Endodermal cell (in vitro differentiated cells): ENCODE results near the gene ZCCHC24. TPM values are rescaled to one million over a fixed set of nuclear protein-coding genes. Genes with fewer than 3 reads are reported as not detected.

ENCODE experiments used
- DNase-seq: peaks from one replicate; pipeline ENCODE4 v3.0.0-alpha.2; 2017
- H3K27ac ChIP-seq: 2 replicates; pipeline ENCODE4 v1.5.1; 2013; ENCODE audit warnings: mild to moderate bottlenecking, low read depth, low read length, moderate library complexity
- H3K27me3 ChIP-seq: 2 replicates; pipeline ENCODE4 v1.6.1; 2013; ENCODE audit warnings: mild to moderate bottlenecking, low read length, moderate library complexity; ENCODE audit not compliant: insufficient read depth, control insufficient read depth, poor library complexity, severe bottlenecking
- H3K36me3 ChIP-seq: 2 replicates; pipeline ENCODE4 v1.7.0; 2013; ENCODE audit warnings: mild to moderate bottlenecking, low read length, moderate library complexity; ENCODE audit not compliant: control insufficient read depth, insufficient read depth
- H3K4me1 ChIP-seq: one replicate; pipeline ENCODE4 v1.7.0; 2013; ENCODE audit warnings: low read length; ENCODE audit not compliant: control insufficient read depth, insufficient read depth
- H3K4me3 ChIP-seq: 2 replicates; pipeline ENCODE4 v1.5.1; 2013; ENCODE audit warnings: mild to moderate bottlenecking, low read length, moderate library complexity
- H3K9ac ChIP-seq: 2 replicates; pipeline ENCODE4 v1.6.1; 2013; ENCODE audit warnings: mild to moderate bottlenecking, low read length, moderate library complexity; ENCODE audit not compliant: poor library complexity, severe bottlenecking; ENCODE audit errors: extremely low read depth
- H3K9me3 ChIP-seq: 2 replicates; pipeline ENCODE4 v1.6.1; 2013; ENCODE audit warnings: mild to moderate bottlenecking, low read length, moderate library complexity; ENCODE audit not compliant: control insufficient read depth
- H3K27ac Mint-ChIP-seq: 2 replicates; pipeline ENCODE4 v1.8.0; 2020; ENCODE audit warnings: mixed read lengths
- H3K27me3 Mint-ChIP-seq: 2 replicates; pipeline ENCODE4 v1.8.0; 2021; ENCODE audit warnings: mild to moderate bottlenecking, mixed read lengths; ENCODE audit not compliant: insufficient read depth
- H3K36me3 Mint-ChIP-seq: 2 replicates; pipeline ENCODE4 v1.8.0; 2020; ENCODE audit warnings: low read depth, mixed read lengths
- H3K4me1 Mint-ChIP-seq: 2 replicates; pipeline ENCODE4 v1.8.0; 2020; ENCODE audit warnings: mixed read lengths
- H3K4me3 Mint-ChIP-seq: 2 replicates; pipeline ENCODE4 v1.8.0; 2020; ENCODE audit warnings: mild to moderate bottlenecking, moderate library complexity, mixed read lengths
- H3K9me3 Mint-ChIP-seq: 2 replicates; pipeline ENCODE4 v1.8.0; 2020; ENCODE audit warnings: mild to moderate bottlenecking, mixed read lengths
- WGBS, 2 experiments: methylation state at CpG; one replicate each; pipeline versions ENCODE4 v1.1.5 to v1.1.7; 2013; ENCODE audit warnings: missing lambda C conversion rate in 2 of 2, mixed read lengths in 1 of 2; ENCODE audit not compliant: insufficient coverage in 1 of 2, insufficient read length in 1 of 2; 5-methylcytosine and 5-hydroxymethylcytosine counted together
- total RNA-seq, 2 donors: library from RNA; stranded (reverse); fragmentation: NEBNext Ultra II Directional in 1 of 2; extraction: Animal tissue kit (Norgen Biotek cat#: 25700) in 1 of 2; gene quantifications; 2 replicates in 1 of 2; 3 replicates in 1 of 2; pipeline ENCODE4 v1.2.1, GENCODE V29; 2021
- TF ChIP-seq, protein P1 (sequence below): fragments of 200-600 bp; sonication (generic); conservative IDR thresholded peaks from 2 replicates; pipeline ENCODE4 v1.5.0; 2021; ENCODE audit warnings: antibody characterized with exemption, mild to moderate bottlenecking

The ZCCHC24 gene
- total RNA-seq, 2 donors from 2014 or later, result 7.6 to 10.7 TPM

DNA sequence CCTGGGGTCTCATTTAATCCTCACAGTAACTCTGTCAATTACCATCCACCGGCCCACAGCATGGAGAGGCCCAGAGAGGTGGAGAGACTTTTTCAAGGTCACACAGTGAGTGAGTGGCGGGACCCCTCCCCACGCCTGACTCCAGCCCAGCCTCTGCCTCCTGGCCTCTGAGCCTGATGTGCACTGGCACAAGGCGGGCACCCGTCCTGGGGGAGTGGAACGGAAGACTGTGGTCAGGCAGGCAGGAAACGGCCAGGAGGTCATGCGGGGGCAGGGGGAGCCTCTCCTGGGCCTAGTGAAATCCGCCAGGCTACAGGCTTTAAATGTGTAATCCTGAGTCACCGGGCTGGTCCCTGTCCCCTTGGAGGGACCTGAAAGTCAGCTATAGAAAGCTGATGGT, 32.2 kb downstream of the ZCCHC24 start:
- Mint-ChIP-seq H3K4me3 (no peak overlapping the region), H3K4me1 (no peaks in the 10 kb centered on the region), H3K27me3 (no peaks in the 10 kb centered on the region), H3K27ac (no peak overlapping the region), H3K9me3 (no peaks in the 10 kb centered on the region), H3K36me3 (peaks cover 3% of the 10 kb centered on the region)
- TF ChIP-seq, protein P1, sequence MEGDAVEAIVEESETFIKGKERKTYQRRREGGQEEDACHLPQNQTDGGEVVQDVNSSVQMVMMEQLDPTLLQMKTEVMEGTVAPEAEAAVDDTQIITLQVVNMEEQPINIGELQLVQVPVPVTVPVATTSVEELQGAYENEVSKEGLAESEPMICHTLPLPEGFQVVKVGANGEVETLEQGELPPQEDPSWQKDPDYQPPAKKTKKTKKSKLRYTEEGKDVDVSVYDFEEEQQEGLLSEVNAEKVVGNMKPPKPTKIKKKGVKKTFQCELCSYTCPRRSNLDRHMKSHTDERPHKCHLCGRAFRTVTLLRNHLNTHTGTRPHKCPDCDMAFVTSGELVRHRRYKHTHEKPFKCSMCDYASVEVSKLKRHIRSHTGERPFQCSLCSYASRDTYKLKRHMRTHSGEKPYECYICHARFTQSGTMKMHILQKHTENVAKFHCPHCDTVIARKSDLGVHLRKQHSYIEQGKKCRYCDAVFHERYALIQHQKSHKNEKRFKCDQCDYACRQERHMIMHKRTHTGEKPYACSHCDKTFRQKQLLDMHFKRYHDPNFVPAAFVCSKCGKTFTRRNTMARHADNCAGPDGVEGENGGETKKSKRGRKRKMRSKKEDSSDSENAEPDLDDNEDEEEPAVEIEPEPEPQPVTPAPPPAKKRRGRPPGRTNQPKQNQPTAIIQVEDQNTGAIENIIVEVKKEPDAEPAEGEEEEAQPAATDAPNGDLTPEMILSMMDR, result no peak
- Histone ChIP-seq H3K9ac (no peak overlapping the region), H3K27me3 (no peaks in the 10 kb centered on the region), H3K27ac (no peak overlapping the region), H3K4me1 (no peaks in the 10 kb centered on the region), H3K36me3 (no peaks in the 10 kb centered on the region), H3K9me3 (no peaks in the 10 kb centered on the region), H3K4me3 (no peak overlapping the region)
- no peak for DNase-seq
- WGBS, 2 experiments, result 90 to 91% methylated on average over 7 to 10 of the region's 10 CpGs

GRCh38 chr10:79412516-79412915, 32.9 kb downstream of the ZCCHC24 start:
- no peaks in the 10 kb centered on the region for H3K9me3 ChIP-seq
- DNase-seq, result no peak
- H3K9ac ChIP-seq, result no peak overlapping the region
- H3K36me3 ChIP-seq, result no peaks in the 10 kb centered on the region
- Mint-ChIP-seq H3K27ac (no peak overlapping the region), H3K27me3 (no peaks in the 10 kb centered on the region), H3K36me3 (peaks cover 3% of the 10 kb centered on the region), H3K4me1 (no peaks in the 10 kb centered on the region), H3K4me3 (no peak overlapping the region), H3K9me3 (no peaks in the 10 kb centered on the region)
- no peaks in the 10 kb centered on the region for H3K27me3 ChIP-seq
- no peaks in the 10 kb centered on the region for H3K4me1 ChIP-seq
- TF ChIP-seq, protein P1, result no peak
- WGBS, 2 experiments, result 93 to 96% methylated on average over 11 of the region's 11 CpGs
- H3K4me3 ChIP-seq, result no peak overlapping the region
- H3K27ac ChIP-seq, result no peak overlapping the region

- TF ChIP-seq, protein P1, result no peak
- peaks cover 3% of the 10 kb centered on the region for H3K36me3 Mint-ChIP-seq
- no peaks in the 10 kb centered on the region for H3K4me1 ChIP-seq
- H3K9ac ChIP-seq, result no peak overlapping the region
- H3K9me3 ChIP-seq, result no peaks in the 10 kb centered on the region
- DNase-seq, result no peak
- no peaks in the 10 kb centered on the region for H3K9me3 Mint-ChIP-seq
- H3K4me3 ChIP-seq, result no peak overlapping the region
- no peak overlapping the region for H3K4me3 Mint-ChIP-seq
- 89 to 94% methylated on average over 20 to 22 of the region's 22 CpGs for WGBS, 2 experiments
- H3K27ac ChIP-seq, result no peak overlapping the region
- no peaks in the 10 kb centered on the region for H3K36me3 ChIP-seq
- no peaks in the 10 kb centered on the region for H3K27me3 Mint-ChIP-seq
- H3K27ac Mint-ChIP-seq, result no peak overlapping the region
- H3K4me1 Mint-ChIP-seq, result no peaks in the 10 kb centered on the region
- H3K27me3 ChIP-seq, result no peaks in the 10 kb centered on the region
Measured at GRCh38 chr10:79411546-79412495, 33.6 kb downstream of the ZCCHC24 start.
